Stimulated activated CD8-positive, alpha-beta memory T cell treated with anti-CD3 and anti-CD28 coated beads, Interleukin-2, amount 100 ng/mL, for 48 hours (primary cell): Measurements from ENCODE around the gene TRAPPC12.
"Not testable (repeated sequence)": the region's sequence is repeated elsewhere in the genome, so short reads cannot be mapped to it uniquely, and the experiment has no call there.

Experiments
- DNase-seq, 2 donors: peaks; one replicate each; pipeline ENCODE4 v3.0.0-alpha.2; 2020; ENCODE audit warnings: low read depth in 2 of 2

The TRAPPC12 gene

DNA sequence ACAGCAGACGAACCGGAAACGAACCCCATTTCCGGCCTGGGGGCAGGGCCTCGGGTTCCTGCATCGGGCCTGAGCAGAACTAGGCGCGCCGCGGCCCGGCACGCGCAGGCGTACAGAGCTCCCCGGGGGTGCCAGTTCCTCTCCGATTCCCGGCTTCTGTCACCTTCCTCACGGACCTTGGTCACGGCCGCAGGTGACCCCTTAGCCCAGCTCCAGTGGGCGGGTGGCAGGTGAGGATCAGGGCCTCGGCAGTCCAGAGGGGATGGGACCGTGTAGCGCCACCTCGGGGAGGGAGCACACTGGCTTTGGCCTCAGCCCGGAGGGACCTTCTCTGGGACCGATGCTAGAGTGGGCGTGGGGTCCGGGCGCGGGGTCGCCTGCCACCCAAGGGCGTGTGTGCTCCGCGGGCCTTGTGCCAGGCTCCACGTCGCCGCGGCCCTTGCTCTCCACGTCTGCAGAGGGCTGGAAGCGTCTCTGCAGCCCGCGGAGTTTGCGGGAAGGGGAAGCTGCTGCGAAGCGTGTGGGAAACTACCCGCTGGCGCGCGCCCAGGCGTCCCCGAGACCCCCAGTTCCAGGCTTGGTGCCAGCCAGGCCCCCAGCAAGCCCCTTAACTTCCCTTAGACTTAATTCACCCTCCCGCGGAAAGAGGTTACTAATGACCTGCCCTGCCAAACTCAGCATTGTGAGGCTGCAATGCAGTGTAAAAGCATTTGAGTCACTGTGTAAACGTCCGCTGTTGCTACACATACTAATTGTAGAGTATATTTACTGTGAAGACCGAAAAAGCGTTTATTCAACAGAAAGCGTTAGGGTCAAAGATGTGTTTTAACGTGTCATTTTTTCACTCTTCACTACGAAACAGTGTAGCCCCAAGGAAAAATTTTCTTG, at the start of gene TRAPPC12:
Gene TRAPPC12 (plus strand): TSS at position 48 of the 888 bp plus-strand sequence. CDS start 7,930 bp downstream, outside the sequence.
- peak; percentile 92 for DNase-seq

DNA sequence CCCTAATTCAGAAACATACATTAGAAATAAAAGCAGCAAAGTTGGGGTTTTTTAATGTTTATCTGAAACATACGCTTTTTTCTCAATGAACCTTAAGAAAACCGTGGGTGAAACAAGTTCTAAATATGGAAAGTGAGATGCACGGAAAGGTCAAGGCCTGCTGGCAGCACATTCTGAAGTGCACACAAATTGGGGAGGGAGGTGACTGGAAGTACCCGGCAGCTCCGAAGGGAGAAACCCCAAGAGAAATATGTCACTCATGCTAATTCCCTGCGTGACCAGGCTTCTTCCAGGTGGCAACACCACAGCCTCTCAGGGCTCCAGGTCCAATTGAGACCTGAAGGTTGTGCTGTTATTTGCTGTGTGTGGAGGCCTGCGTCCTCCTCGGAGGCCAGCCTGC, 47.4 kb upstream of the TRAPPC12 start:
- DNase-seq, result no peak

DNA sequence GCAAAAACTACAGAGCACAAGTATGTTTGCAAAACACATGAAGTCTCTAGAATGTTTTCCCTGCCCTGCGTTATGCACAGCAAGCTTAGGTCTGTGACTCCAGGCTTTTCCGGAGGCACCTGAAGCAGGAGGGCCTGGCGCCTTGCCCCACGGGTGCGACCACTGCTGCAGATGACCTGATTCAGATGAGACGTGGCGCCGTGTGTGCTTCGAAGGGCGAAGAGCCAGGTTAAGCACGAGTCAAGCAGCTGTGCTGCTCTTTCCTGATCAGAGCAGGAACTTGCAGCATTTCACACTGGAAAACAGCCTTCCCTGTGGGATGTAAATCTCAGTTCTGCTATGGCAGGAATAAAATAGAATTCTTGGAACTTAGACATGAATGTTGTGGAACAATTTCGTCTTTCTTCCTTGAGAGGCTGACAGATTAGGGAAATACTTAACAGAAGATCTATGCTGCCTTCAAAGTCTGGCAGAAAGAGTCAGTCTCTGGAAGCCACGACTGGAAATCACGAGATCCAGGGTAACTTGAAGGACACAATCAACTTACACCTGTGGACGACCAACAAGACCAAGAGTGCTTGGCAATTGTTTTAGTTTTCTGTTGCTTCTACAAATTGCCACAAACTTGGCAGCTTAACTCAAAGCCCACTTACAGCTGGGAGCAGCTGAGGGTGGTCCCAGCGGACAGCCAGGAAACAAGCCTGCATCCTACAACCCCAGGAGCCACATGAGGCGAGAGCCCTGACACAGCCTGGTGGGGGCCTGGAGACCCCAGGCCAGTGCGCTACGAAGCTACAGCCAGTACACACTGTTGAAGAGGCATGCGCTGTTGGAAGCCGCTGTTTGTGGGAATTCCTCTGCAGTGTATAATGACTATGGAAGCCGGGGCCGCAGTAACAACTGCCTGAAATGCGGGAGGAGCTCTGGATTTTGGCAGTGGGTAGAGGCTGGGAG, 44.8 kb upstream of the TRAPPC12 start:
- no peak for DNase-seq

DNA sequence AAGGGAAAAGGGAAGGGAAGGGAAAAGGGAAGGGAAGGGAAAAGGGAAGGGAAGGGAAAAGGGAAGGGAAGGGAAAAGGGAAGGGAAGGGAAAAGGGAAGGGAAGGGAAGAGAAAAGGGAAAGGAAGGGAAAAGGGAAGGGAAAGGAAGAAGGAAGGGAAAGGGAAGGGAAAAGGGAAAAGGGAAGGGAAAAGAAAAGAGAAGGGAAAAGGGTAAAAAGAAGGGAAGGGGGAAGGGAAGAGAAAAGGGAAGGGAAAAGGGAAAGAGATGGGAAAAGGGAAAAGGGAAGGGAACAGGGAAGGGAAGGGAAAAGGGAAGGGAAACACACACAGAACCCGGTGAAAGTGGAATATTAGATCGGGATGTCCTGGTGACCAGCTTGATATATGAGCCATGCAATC, 42.6 kb upstream of the TRAPPC12 start:
- DNase-seq, result no peak

DNA sequence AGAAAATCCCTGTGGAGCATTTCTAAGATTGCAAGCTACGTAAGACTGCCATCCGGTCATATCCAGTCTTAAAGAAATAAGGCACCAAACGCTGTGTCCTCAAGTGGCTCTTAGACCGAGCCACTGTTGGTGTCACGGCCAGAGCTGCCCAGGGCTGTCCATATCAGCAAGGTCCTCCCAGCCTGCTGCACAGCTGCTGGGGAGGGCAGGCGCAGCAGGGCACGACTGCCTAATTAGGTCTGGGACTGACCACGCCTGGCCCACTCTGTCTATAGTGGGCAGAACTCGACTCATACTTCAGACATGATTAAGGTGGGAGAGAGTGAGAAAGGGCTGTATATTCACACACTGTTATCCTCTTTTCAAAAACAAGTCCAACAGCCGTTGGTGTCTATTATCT, 41.2 kb upstream of the TRAPPC12 start:
- no peak for DNase-seq

DNA sequence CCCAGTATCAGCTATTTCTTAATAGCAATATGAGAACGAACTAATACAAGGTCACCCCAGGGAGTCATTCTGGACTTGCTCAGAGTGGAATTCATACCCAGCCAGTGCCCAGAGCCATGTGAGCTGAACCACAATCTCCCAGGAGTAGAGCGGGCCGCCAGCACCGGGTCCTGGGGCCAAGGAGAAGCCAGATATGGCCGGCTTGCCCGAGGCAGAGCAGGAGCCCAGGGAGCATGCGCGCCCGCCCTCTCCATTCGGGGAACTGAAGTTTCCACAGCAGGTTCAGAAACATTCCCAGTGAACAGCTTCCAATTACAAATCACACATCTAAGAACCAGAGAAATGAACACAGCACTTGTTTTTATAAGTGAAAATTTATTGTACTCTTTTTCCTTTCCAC, 39.4 kb upstream of the TRAPPC12 start:
- DNase-seq, result no peak

DNA sequence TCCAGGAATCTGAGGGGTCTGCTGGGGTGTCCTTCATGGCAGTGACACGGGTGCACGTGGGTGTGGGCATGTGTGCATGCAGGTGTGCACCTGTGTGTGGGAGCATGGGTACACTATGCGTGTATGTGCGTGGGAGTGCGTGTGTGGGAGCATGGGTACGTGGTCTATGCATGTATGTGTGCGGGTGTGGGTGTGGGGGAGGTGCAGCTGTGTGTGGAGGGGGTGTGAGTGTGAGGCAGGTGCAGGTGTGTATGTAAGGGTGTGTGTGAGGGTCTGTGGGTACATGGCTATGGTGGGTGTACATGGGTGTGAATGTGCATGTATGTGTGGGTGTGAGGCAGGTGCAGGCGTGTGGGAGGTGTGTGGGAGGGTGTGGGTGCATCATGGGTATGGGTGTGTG, 38.2 kb upstream of the TRAPPC12 start:
- DNase-seq, result no peak

- no peak for DNase-seq
These were observed 37.2 kb upstream of the TRAPPC12 start for GRCh38 chr2:3342324-3342723.

- DNase-seq, result no peak
These were observed 36.5 kb upstream of the TRAPPC12 start for GRCh38 chr2:3343012-3343411.

GRCh38 chr2:3344897-3345296, 34.6 kb upstream of the TRAPPC12 start:
- DNase-seq, result no peak

DNA sequence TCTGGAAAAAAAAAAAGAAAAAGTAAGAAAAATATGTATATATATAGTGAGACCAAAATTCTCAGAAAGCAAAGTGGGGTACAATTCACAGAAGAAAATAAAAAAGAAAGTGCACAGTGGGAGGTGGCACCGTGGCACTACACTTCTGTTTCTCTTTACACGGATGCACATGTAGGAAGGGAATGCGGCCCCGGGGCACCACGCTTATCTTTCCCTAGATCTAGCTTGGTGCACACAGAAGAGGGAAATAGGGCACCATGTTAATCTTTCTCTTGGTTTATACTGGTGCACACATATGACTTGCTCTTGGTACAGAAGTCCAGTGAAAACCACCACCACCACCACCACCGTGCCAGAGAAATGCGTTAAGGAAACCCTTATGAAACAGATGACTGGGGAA, 33.9 kb upstream of the TRAPPC12 start:
- no peak for DNase-seq

GRCh38 chr2:3348767-3349166, 30.7 kb upstream of the TRAPPC12 start:
- DNase-seq, result no peak

GRCh38 chr2:3349211-3349693, 30.2 kb upstream of the TRAPPC12 start:
- DNase-seq, result no peak

DNA sequence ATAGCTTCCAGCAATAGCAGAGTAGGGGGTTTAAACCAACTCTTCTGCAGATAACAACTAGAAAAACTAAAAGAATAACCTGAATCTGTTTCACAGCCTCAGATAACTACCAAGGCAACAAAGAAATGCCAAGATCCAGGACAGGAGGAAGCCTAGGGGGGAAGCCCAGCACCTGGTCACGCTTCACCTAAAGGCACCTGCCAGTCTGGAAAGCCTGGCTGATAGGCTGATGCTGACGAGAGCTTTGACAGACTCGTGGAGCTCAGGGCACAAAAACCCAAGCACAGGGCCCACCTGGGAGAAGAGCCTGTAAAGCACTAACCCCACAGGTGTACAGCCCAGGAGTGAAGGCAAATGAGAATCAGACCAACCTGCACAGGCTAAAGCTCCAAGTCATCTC, 24.5 kb upstream of the TRAPPC12 start:
- DNase-seq, result no peak

DNA sequence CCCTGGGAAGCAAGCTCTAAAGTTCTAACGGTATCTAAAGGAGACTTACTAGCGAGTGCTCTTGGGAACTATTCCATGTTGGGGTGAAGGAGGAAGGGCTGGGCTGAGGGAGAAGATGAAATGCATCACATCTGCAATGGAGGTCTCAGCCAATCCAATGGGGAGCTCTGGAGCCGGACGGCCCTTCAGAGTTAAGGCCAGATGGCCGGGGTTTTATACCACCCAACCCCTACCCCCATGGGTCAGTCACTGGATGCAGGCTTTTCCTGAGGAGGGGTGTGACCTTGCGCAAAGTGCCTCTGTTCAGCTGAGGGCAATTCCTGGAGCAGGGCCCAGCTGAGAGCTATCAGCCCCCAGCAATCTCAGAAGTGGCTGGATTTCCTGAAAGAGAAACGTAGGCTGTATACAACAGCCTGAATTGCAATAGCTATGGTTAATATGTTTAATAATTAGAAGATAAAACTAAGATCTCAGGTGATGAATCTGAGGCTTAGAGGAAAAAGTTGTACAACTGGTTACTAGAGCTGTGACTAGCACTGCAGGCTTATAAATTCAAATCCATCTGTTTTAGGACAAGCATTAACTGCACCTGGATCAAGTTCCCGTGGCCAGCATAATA, 23.4 kb upstream of the TRAPPC12 start:
- DNase-seq, result no peak

GRCh38 chr2:3356799-3357198, 22.7 kb upstream of the TRAPPC12 start:
- DNase-seq, result no peak

DNA sequence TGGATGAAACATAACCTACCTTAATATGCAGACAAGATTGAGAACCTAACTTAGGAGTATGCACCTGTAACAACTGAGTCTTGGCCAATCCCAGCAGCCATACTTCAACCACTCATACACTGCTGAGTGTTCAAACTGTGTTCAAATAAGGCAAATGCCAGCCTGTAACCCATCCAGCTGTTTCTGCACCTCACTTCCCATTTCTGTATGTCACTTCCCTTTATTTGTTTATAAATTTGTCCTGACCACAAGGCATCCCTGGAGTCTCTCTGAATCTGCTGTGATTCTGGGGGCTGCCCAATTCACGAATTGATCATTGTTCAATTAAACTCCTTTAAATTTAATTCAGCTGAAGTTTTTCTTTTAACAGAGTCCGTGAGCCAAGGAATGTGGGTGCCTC, 22.0 kb upstream of the TRAPPC12 start:
- not testable (repeated sequence) for DNase-seq

GRCh38 chr2:3357926-3358325, 21.6 kb upstream of the TRAPPC12 start:
- DNase-seq, result no peak

DNA sequence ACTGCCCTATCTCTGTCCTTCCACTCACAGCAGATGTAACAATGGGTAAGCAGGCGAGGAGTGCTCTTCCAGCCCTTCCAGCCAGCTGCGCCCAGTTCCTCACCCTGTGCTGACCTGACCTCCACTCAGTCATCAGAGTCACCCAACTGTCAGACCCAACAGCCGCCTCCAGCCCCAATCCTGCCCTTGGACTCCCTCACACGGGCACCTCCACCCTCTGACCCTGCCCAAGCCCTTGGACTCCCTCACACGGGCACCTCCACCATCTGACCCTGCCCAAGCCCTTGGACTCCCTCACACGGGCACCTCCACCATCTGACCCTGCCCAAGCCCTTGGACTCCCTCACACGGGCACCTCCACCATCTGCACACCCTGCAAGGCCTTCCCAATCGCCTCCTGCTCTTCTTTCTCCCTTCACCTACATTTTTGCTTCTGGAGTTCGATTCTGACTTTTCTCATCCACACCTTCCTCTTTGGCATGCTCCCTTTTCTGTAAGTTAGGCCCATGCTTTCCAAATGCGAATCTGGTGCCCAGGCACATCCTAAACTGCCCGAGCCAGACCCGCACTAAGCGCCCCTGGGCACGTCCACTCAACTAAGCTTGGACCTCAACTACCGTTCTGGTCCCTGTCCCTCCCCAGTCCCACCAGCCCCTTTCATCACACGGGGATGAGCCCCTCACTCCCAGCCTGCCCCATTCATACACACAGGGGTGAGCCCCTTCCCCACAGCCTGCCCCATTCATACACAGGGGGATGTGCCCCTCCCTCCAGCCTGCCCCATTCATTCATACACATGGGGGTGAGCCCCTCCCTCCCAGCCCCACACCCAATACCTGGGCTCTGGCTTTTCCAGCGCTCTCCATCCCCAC, 17.7 kb upstream of the TRAPPC12 start:
- DNase-seq, result no peak

- DNase-seq, result no peak
These were observed 14.3 kb upstream of the TRAPPC12 start for GRCh38 chr2:3365219-3365618.

GRCh38 chr2:3368261-3368722, 11.2 kb upstream of the TRAPPC12 start:
- no peak for DNase-seq
